WI38 (cell line): ENCODE measurements around the gene XPO1.
"Not testable (repeated sequence)": the region's sequence is repeated elsewhere in the genome, so short reads cannot be mapped to it uniquely, and the experiment has no call there.

Source experiments
- H3K4me3 ChIP-seq: 2 replicates; pipeline ENCODE4 v1.5.1; 2011; ENCODE audit warnings: low read depth, mild to moderate bottlenecking, control low read depth, low read length
- CTCF ChIP-seq: IDR thresholded peaks from 2 replicates; pipeline ENCODE4 v1.5.1; 2012; ENCODE audit warnings: low read depth, mild to moderate bottlenecking, control low read depth, low read length

The XPO1 gene

GRCh38 chr2:61470122-61470951 lies 67.8 kb downstream of the XPO1 start:
- peak overlapping the region; percentile 86 for H3K4me3 ChIP-seq
- TF ChIP-seq CTCF = no peak

GRCh38 chr2:61469424-61470121 lies 68.6 kb downstream of the XPO1 start:
- peak overlapping the region; percentile 86 for H3K4me3 ChIP-seq
- TF ChIP-seq CTCF = no peak

GRCh38 chr2:61468231-61468630 lies 69.9 kb downstream of the XPO1 start:
- H3K4me3 ChIP-seq = not testable (repeated sequence)

GRCh38 chr2:61465045-61465444 lies 73.1 kb downstream of the XPO1 start:
- H3K4me3 ChIP-seq = no peak overlapping the region
- no peak for TF ChIP-seq CTCF

- no peak for TF ChIP-seq CTCF
- H3K4me3 ChIP-seq = no peak overlapping the region
Observed at GRCh38 chr2:61463769-61464475, 74.2 kb downstream of the XPO1 start.

- no peak for TF ChIP-seq CTCF
- H3K4me3 ChIP-seq = no peak overlapping the region
Observed at GRCh38 chr2:61461404-61461803, 76.8 kb downstream of the XPO1 start.

GRCh38 chr2:61460163-61460562 lies 78.0 kb downstream of the XPO1 start:
- no peak overlapping the region for H3K4me3 ChIP-seq
- no peak for TF ChIP-seq CTCF
